Right atrium auricular region (tissue), 2 donors: ENCODE measurements around the gene HIP1R. TPM values are rescaled to one million over a fixed set of nuclear protein-coding genes. Genes with fewer than 3 reads are reported as not detected.
"Not testable (repeated sequence)": the region's sequence is repeated elsewhere in the genome, so short reads cannot be mapped to it uniquely, and the experiment has no call there.

Source experiments
- DNase-seq: peaks from one replicate; pipeline ENCODE4 v3.0.0-alpha.2; 2019; ENCODE audit warnings: low spot score
- H3K27ac ChIP-seq, 2 donors: fragments of 200-600 bp; sonication (generic); 1 replicate in 1 of 2; 2 replicates in 1 of 2; pipeline ENCODE4 v1.5.1; 2016 to 2019
- H3K27me3 ChIP-seq, 2 donors: fragments of 200-600 bp; sonication (generic); one replicate each; pipeline versions ENCODE4 v1.5.1 to v1.6.0; 2017 to 2019
- H3K36me3 ChIP-seq: fragments of 200-600 bp; sonication (generic); one replicate; pipeline ENCODE4 v1.5.1; 2016
- H3K4me1 ChIP-seq, 2 donors: fragments of 200-600 bp; sonication (generic); one replicate each; pipeline versions ENCODE4 v1.5.1 to v1.6.0; 2017 to 2019
- H3K4me3 ChIP-seq, 2 donors: fragments of 200-600 bp; sonication (generic); 1 replicate in 1 of 2; 2 replicates in 1 of 2; pipeline ENCODE4 v1.5.1; 2017 to 2019; ENCODE audit warnings: mild to moderate bottlenecking in 1 of 2, moderate library complexity in 1 of 2
- H3K9me3 ChIP-seq, 2 donors: fragments of 200-600 bp; sonication (generic); one replicate each; pipeline ENCODE4 v1.5.1; 2019
- CTCF ChIP-seq, 2 donors: fragments of 200-600 bp; sonication (generic); IDR thresholded peaks; one replicate each; pipeline ENCODE4 v1.5.1; 2019; ENCODE audit warnings: antibody characterized with exemption in 2 of 2
- total RNA-seq, 2 donors: library from RNA; depleted of rRNA; stranded (reverse); fragments of >200 nt; gene quantifications; one replicate each; pipeline ENCODE4 v1.1.0, GENCODE V29; 2016

Gene HIP1R
- total RNA-seq, 2 donors from 2014 or later, result 32.4 to 43.8 TPM

GRCh38 chr12:122790393-122791075, 44.7 kb upstream of the HIP1R start:
- H3K4me1 ChIP-seq, result no peaks in the 10 kb centered on the region
- H3K27me3 ChIP-seq, result no peaks in the 10 kb centered on the region
- no peaks in the 10 kb centered on the region for H3K9me3 ChIP-seq

GRCh38 chr12:122793685-122794106, 41.6 kb upstream of the HIP1R start:
- no peak overlapping the region for H3K4me3 ChIP-seq
- no peaks in the 10 kb centered on the region for H3K4me1 ChIP-seq
- H3K9me3 ChIP-seq, result no peaks in the 10 kb centered on the region
- H3K36me3 ChIP-seq, result no peaks in the 10 kb centered on the region
- no peak overlapping the region for H3K27ac ChIP-seq
- H3K27me3 ChIP-seq, result no peaks in the 10 kb centered on the region
- DNase-seq, result no peak
- peak; percentile 59 to 86 for TF ChIP-seq CTCF (IDR thresholded peaks at IDR 0.05)

More at GRCh38 chr12:122790393-122791075, 44.7 kb upstream of the HIP1R start:
- DNase-seq, result no peak
- no peak for TF ChIP-seq CTCF (IDR thresholded peaks at IDR 0.05)
- Histone ChIP-seq H3K27ac (no peak overlapping the region), H3K4me3 (no peak overlapping the region), H3K36me3 (no peaks in the 10 kb centered on the region)

- H3K4me1 ChIP-seq, result no peaks in the 10 kb centered on the region
- TF ChIP-seq CTCF (IDR thresholded peaks at IDR 0.05), result no peak
- H3K27ac ChIP-seq, result no peak overlapping the region
- no peaks in the 10 kb centered on the region for H3K9me3 ChIP-seq
- DNase-seq, result no peak
- no peaks in the 10 kb centered on the region for H3K27me3 ChIP-seq
- H3K4me3 ChIP-seq, result no peak overlapping the region
- no peaks in the 10 kb centered on the region for H3K36me3 ChIP-seq
Measured at GRCh38 chr12:122795807-122796206, 39.5 kb upstream of the HIP1R start.

- Histone ChIP-seq H3K4me3 (no peak overlapping the region), H3K9me3 (no peaks in the 10 kb centered on the region), H3K36me3 (no peaks in the 10 kb centered on the region), H3K4me1 (no peaks in the 10 kb centered on the region), H3K27ac (no peak overlapping the region), H3K27me3 (no peaks in the 10 kb centered on the region)
- no peak for DNase-seq
- no peak for TF ChIP-seq CTCF (IDR thresholded peaks at IDR 0.05)
Measured at GRCh38 chr12:122799641-122800243, 35.5 kb upstream of the HIP1R start.

- no peak for TF ChIP-seq CTCF (IDR thresholded peaks at IDR 0.05)
- no peak overlapping the region for H3K27ac ChIP-seq
Measured at GRCh38 chr12:122803937-122804336, 31.3 kb upstream of the HIP1R start.

GRCh38 chr12:122804957-122805356, 30.3 kb upstream of the HIP1R start:
- not testable (repeated sequence) for H3K4me1 ChIP-seq, H3K9me3 ChIP-seq, H3K27me3 ChIP-seq, H3K36me3 ChIP-seq, DNase-seq, H3K4me3 ChIP-seq, H3K27ac ChIP-seq

More at GRCh38 chr12:122803937-122804336, 31.3 kb upstream of the HIP1R start:
- Histone ChIP-seq H3K9me3 (no peaks in the 10 kb centered on the region), H3K4me1 (no peaks in the 10 kb centered on the region), H3K27me3 (no peaks in the 10 kb centered on the region), H3K4me3 (no peak overlapping the region), H3K36me3 (no peaks in the 10 kb centered on the region)
- DNase-seq, result no peak
